Mucosa of descending colon (tissue), 3 donors: Measurements from ENCODE around the gene SYK. TPM values are rescaled to one million over a fixed set of nuclear protein-coding genes. Genes with fewer than 3 reads are reported as not detected.

ENCODE experiments used
- ATAC-seq: fragments of 200-7000 bp; cut with Tn5 transposase; one replicate; pipeline ENCODE4 v1.9.1; 2020; ENCODE audit warnings: mild to moderate bottlenecking, moderate library complexity
- DNase-seq, 3 donors: peaks; one replicate each; pipeline ENCODE4 v3.0.0-alpha.2; 2020
- H3K36me3 ChIP-seq: fragments of 200-600 bp; one replicate; pipeline ENCODE4 v1.8.0; 2021; ENCODE audit warnings: low read depth, mild to moderate bottlenecking
- H3K4me1 ChIP-seq: fragments of 200-600 bp; one replicate; pipeline ENCODE4 v1.8.0; 2021; ENCODE audit warnings: low read depth, mild to moderate bottlenecking
- H3K4me3 ChIP-seq: fragments of 200-600 bp; one replicate; pipeline ENCODE4 v1.8.0; 2021; ENCODE audit warnings: mild to moderate bottlenecking
- H3K9me3 ChIP-seq: fragments of 200-600 bp; one replicate; pipeline ENCODE4 v1.8.0; 2021; ENCODE audit warnings: mild to moderate bottlenecking
- CTCF ChIP-seq: fragments of 200-600 bp; IDR thresholded peaks from one replicate; pipeline ENCODE4 v1.8.0; 2022; ENCODE audit warnings: antibody characterized with exemption, mild to moderate bottlenecking
- intact Hi-C, 2 donors: fragments of 100-400 bp; cut with DNase I in 1 of 2; cut with micrococcal nuclease in 1 of 2; formaldehyde crosslinking; loops; one replicate each; pipeline versions ENCODE4 v1.11.0 to v1.11.1; 2022; cut with DNase I, micrococcal nuclease
- total RNA-seq, 3 donors: library from RNA; stranded (reverse); fragmentation: NEBNext Ultra II Directional in 2 of 3; extraction: Animal tissue kit (Norgen Biotek cat#: 25700) in 2 of 3; gene quantifications; one replicate each; pipeline versions ENCODE4 v1.2.1 to v1.2.4, GENCODE V29; 2021 to 2023
- donor health status: DM: no; HTN: no; CAD: no; lungs with moderate emphysema.
- donor health status: DM: no; HTN: no; CAD: no.
- donor health status: DM: no; HTN: yes; CAD: no.

Gene SYK
- total RNA-seq, 3 donors from 2014 or later: 29.0 to 59.5 (median 43.4) TPM

GRCh38 chr9:90860382-90860781 is 58.8 kb downstream of the SYK start:
- intact Hi-C loops: loop anchor here (10.0 kb wide), 2 partner anchors 716 to 1276 kb away; no protein-coding TSS in a partner anchor
- no peaks in the 10 kb centered on the region for H3K4me1 ChIP-seq
- H3K9me3 ChIP-seq: no peaks in the 10 kb centered on the region
- H3K4me3 ChIP-seq: no peak overlapping the region
- no peak for TF ChIP-seq CTCF
- ATAC-seq (no peak), DNase-seq (no peak)
- H3K36me3 ChIP-seq: no peaks in the 10 kb centered on the region

DNA sequence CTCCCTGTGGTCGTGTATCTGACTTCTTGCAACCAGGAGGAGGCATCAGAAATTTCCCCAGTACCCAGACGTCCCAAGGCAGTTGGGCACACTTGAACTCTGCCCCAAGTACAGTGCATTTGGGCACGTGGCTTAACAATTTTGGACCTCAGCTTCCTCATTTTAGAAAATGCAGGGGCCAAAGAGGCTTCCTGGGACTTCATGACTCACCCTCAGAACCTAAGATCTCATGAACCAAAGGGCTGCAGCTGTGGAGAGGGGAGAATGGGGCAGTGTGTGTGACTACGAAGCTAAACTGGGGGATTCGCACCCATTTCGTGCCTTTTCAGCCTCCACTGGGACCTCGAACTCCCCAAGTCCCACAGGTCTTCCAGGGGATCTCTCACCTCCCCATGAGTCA is 59.2 kb downstream of the SYK start:
- intact Hi-C loops: loop anchor here (10.0 kb wide), 2 partner anchors 716 to 1276 kb away; no protein-coding TSS in a partner anchor
- peak; percentile 9 for ATAC-seq
- Histone ChIP-seq H3K4me1 (no peaks in the 10 kb centered on the region), H3K9me3 (no peaks in the 10 kb centered on the region), H3K36me3 (no peaks in the 10 kb centered on the region), H3K4me3 (no peak overlapping the region)
- no peak for TF ChIP-seq CTCF
- DNase-seq: peak in 1 of 3 donors; percentile 13

- Histone ChIP-seq H3K4me1 (no peaks in the 10 kb centered on the region), H3K36me3 (no peaks in the 10 kb centered on the region), H3K9me3 (no peaks in the 10 kb centered on the region), H3K4me3 (no peak overlapping the region)
- TF ChIP-seq CTCF: no peak
- no peak for ATAC-seq
- intact Hi-C loops: loop anchor here (10.0 kb wide), 2 partner anchors 717 to 1277 kb away; no protein-coding TSS in a partner anchor
- DNase-seq: no peak
Observed at GRCh38 chr9:90861380-90861779, 59.8 kb downstream of the SYK start.

- DNase-seq: no peak
- TF ChIP-seq CTCF: no peak
- intact Hi-C loops: loop anchor here (10.0 kb wide), 2 partner anchors 717 to 1277 kb away; no protein-coding TSS in a partner anchor
- Histone ChIP-seq H3K4me3 (no peak overlapping the region), H3K9me3 (no peaks in the 10 kb centered on the region), H3K4me1 (no peaks in the 10 kb centered on the region), H3K36me3 (no peaks in the 10 kb centered on the region)
- ATAC-seq: no peak
Observed at GRCh38 chr9:90861826-90862740, 60.5 kb downstream of the SYK start.

GRCh38 chr9:90864779-90865178 is 63.2 kb downstream of the SYK start:
- ATAC-seq: no peak
- intact Hi-C loops: loop anchor here (10.0 kb wide), 2 partner anchors 720 to 1280 kb away; no protein-coding TSS in a partner anchor
- Histone ChIP-seq H3K36me3 (no peaks in the 10 kb centered on the region), H3K9me3 (no peaks in the 10 kb centered on the region), H3K4me3 (no peak overlapping the region), H3K4me1 (no peaks in the 10 kb centered on the region)
- DNase-seq: no peak
- no peak for TF ChIP-seq CTCF
